ENCODE measurements around the gene F7. TPM values are rescaled to one million over a fixed set of nuclear protein-coding genes. Genes with fewer than 3 reads are reported as not detected.
"Not testable (repeated sequence)": the region's sequence is repeated elsewhere in the genome, so short reads cannot be mapped to it uniquely, and the experiment has no call there.

F7 gene
- 1.0 TPM for polyA plus RNA-seq (ENCODE audit: insufficient read length)

- DNase-seq = no peak
These were observed at the start of gene F7 for GRCh38 chr13:113105032-113105920. TSS of gene F7 (plus strand) at chr13:113105791. CDS start at chr13:113105842, 51 bp downstream.

- DNase-seq = no peak
These were observed 48.5 kb upstream of the F7 start for GRCh38 chr13:113057084-113057483.

- DNase-seq = not testable (repeated sequence)
These were observed 48.0 kb upstream of the F7 start for GRCh38 chr13:113057559-113057958.

- DNase-seq = no peak
These were observed 47.2 kb upstream of the F7 start for GRCh38 chr13:113058129-113058987.

GRCh38 chr13:113058988-113059850 lies 46.4 kb upstream of the F7 start:
- no peak for DNase-seq

- DNase-seq = no peak
These were observed 45.7 kb upstream of the F7 start for GRCh38 chr13:113059891-113060290.

- no peak for DNase-seq
These were observed 44.9 kb upstream of the F7 start for GRCh38 chr13:113060557-113061270.

- DNase-seq = no peak
These were observed 44.3 kb upstream of the F7 start for GRCh38 chr13:113061271-113061625.

GRCh38 chr13:113061796-113062425 lies 43.7 kb upstream of the F7 start:
- DNase-seq = no peak

- DNase-seq = no peak
These were observed 42.9 kb upstream of the F7 start for GRCh38 chr13:113062691-113063090.

GRCh38 chr13:113063091-113063491 lies 42.5 kb upstream of the F7 start:
- no peak for DNase-seq

- DNase-seq = no peak
These were observed 41.5 kb upstream of the F7 start for GRCh38 chr13:113064000-113064533.

GRCh38 chr13:113064534-113065405 lies 40.8 kb upstream of the F7 start:
- peak; percentile 77 for DNase-seq

GRCh38 chr13:113065406-113066141 lies 40.0 kb upstream of the F7 start:
- peak; percentile 34 for DNase-seq

GRCh38 chr13:113066142-113066455 lies 39.5 kb upstream of the F7 start:
- no peak for DNase-seq

GRCh38 chr13:113066746-113067145 lies 38.8 kb upstream of the F7 start:
- DNase-seq = no peak

- DNase-seq = no peak
These were observed 35.5 kb upstream of the F7 start for GRCh38 chr13:113069861-113070805.

GRCh38 chr13:113070855-113071254 lies 34.7 kb upstream of the F7 start:
- DNase-seq = no peak
